ENCODE results near the gene GDF10.

GDF10 gene

GRCh38 chr10:47326927-47327330, 26.9 kb downstream of the GDF10 start:
- TF ChIP-seq, protein P1, sequence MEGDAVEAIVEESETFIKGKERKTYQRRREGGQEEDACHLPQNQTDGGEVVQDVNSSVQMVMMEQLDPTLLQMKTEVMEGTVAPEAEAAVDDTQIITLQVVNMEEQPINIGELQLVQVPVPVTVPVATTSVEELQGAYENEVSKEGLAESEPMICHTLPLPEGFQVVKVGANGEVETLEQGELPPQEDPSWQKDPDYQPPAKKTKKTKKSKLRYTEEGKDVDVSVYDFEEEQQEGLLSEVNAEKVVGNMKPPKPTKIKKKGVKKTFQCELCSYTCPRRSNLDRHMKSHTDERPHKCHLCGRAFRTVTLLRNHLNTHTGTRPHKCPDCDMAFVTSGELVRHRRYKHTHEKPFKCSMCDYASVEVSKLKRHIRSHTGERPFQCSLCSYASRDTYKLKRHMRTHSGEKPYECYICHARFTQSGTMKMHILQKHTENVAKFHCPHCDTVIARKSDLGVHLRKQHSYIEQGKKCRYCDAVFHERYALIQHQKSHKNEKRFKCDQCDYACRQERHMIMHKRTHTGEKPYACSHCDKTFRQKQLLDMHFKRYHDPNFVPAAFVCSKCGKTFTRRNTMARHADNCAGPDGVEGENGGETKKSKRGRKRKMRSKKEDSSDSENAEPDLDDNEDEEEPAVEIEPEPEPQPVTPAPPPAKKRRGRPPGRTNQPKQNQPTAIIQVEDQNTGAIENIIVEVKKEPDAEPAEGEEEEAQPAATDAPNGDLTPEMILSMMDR (conservative IDR thresholded peaks at IDR 0.05; ENCODE audit: low read length): no peak
- no peak for TF ChIP-seq EZH2phosphoT487 (IDR thresholded peaks at IDR 0.05; ENCODE audit: borderline replicate concordance)
- no peaks in the 10 kb centered on the region for H3K27me3 ChIP-seq (ENCODE audit: insufficient read depth, low read length, poor library complexity, severe bottlenecking)
- no peaks in the 10 kb centered on the region for H3K9me3 ChIP-seq (ENCODE audit: insufficient read depth, low read depth, low read length)
- no peaks in the 10 kb centered on the region for H3K79me2 ChIP-seq (ENCODE audit: insufficient read depth, low read length)
- H3K4me2 ChIP-seq (ENCODE audit: low read depth, low read length, poor library complexity, severe bottlenecking): no peak overlapping the region
- no peaks in the 10 kb centered on the region for H3K36me3 ChIP-seq (ENCODE audit: insufficient read depth, low read length)
- H2AFZ ChIP-seq (ENCODE audit: low read length): no peak overlapping the region
- no peak overlapping the region for H3K9ac ChIP-seq (ENCODE audit: low read depth, low read length, poor library complexity, severe bottlenecking)
- H3K4me3 ChIP-seq (ENCODE audit: low read length, poor library complexity, severe bottlenecking): no peak overlapping the region
- H4K20me1 ChIP-seq (ENCODE audit: insufficient read depth, low read length, poor library complexity, severe bottlenecking): no peaks in the 10 kb centered on the region
- no peaks in the 10 kb centered on the region for H3K4me1 ChIP-seq (ENCODE audit: insufficient read depth, low read length, poor library complexity, severe bottlenecking)
- H3F3A ChIP-seq (ENCODE audit: low read depth): no peaks in the 10 kb centered on the region
- H3K9me2 ChIP-seq (replicated peaks; ENCODE audit: low read depth, low read length): no peaks in the 10 kb centered on the region

GRCh38 chr10:47329855-47330254, 29.9 kb downstream of the GDF10 start:
- Histone ChIP-seq H3K4me1 (ENCODE audit: insufficient read depth, low read length, poor library complexity, severe bottlenecking) (no peaks in the 10 kb centered on the region), H3K79me2 (ENCODE audit: insufficient read depth, low read length) (no peaks in the 10 kb centered on the region), H3K9ac (ENCODE audit: low read depth, low read length, poor library complexity, severe bottlenecking) (no peak overlapping the region)

GRCh38 chr10:47330366-47330765, 30.4 kb downstream of the GDF10 start:
- Histone ChIP-seq H3K9ac (ENCODE audit: low read depth, low read length, poor library complexity, severe bottlenecking) (no peak overlapping the region), H3K36me3 (ENCODE audit: insufficient read depth, low read length) (no peaks in the 10 kb centered on the region), H3K27me3 (ENCODE audit: insufficient read depth, low read length, poor library complexity, severe bottlenecking) (no peaks in the 10 kb centered on the region), H3K9me2 (replicated peaks; ENCODE audit: low read depth, low read length) (no peaks in the 10 kb centered on the region), H3K4me2 (ENCODE audit: low read depth, low read length, poor library complexity, severe bottlenecking) (no peak overlapping the region), H3K4me1 (ENCODE audit: insufficient read depth, low read length, poor library complexity, severe bottlenecking) (no peaks in the 10 kb centered on the region), H3F3A (ENCODE audit: low read depth) (no peaks in the 10 kb centered on the region), H3K79me2 (ENCODE audit: insufficient read depth, low read length) (no peaks in the 10 kb centered on the region), H2AFZ (ENCODE audit: low read length) (no peak overlapping the region), H3K4me3 (ENCODE audit: low read length, poor library complexity, severe bottlenecking) (no peak overlapping the region), H4K20me1 (ENCODE audit: insufficient read depth, low read length, poor library complexity, severe bottlenecking) (no peaks in the 10 kb centered on the region), H3K9me3 (ENCODE audit: insufficient read depth, low read depth, low read length) (no peaks in the 10 kb centered on the region)
- TF ChIP-seq EZH2phosphoT487 (IDR thresholded peaks at IDR 0.05; ENCODE audit: borderline replicate concordance): no peak
- TF ChIP-seq, protein P1 (conservative IDR thresholded peaks at IDR 0.05; ENCODE audit: low read length): no peak

More at GRCh38 chr10:47329855-47330254, 29.9 kb downstream of the GDF10 start:
- Histone ChIP-seq H3K4me3 (ENCODE audit: low read length, poor library complexity, severe bottlenecking) (no peak overlapping the region), H3K4me2 (ENCODE audit: low read depth, low read length, poor library complexity, severe bottlenecking) (no peak overlapping the region), H3K9me2 (replicated peaks; ENCODE audit: low read depth, low read length) (no peaks in the 10 kb centered on the region), H3K36me3 (ENCODE audit: insufficient read depth, low read length) (no peaks in the 10 kb centered on the region), H3K9me3 (ENCODE audit: insufficient read depth, low read depth, low read length) (no peaks in the 10 kb centered on the region), H2AFZ (ENCODE audit: low read length) (no peak overlapping the region), H3F3A (ENCODE audit: low read depth) (no peaks in the 10 kb centered on the region), H3K27me3 (ENCODE audit: insufficient read depth, low read length, poor library complexity, severe bottlenecking) (no peaks in the 10 kb centered on the region), H4K20me1 (ENCODE audit: insufficient read depth, low read length, poor library complexity, severe bottlenecking) (no peaks in the 10 kb centered on the region)
- no peak for TF ChIP-seq EZH2phosphoT487 (IDR thresholded peaks at IDR 0.05; ENCODE audit: borderline replicate concordance)
- TF ChIP-seq, protein P1 (conservative IDR thresholded peaks at IDR 0.05; ENCODE audit: low read length): no peak
